Esophagus (tissue), 2 donors: Measurements from ENCODE around the gene CTH. TPM values are rescaled to one million over a fixed set of nuclear protein-coding genes. Genes with fewer than 3 reads are reported as not detected.

ENCODE experiments used
- H3K27ac ChIP-seq, 2 donors: one replicate each; pipeline ENCODE4 v1.5.1; 2013; ENCODE audit warnings: low read depth in 2 of 2, mild to moderate bottlenecking in 2 of 2, inconsistent platforms in 1 of 2, low read length in 1 of 2, moderate library complexity in 1 of 2
- H3K27me3 ChIP-seq, 2 donors: one replicate each; pipeline ENCODE4 v1.6.1; 2013; ENCODE audit warnings: low read length in 2 of 2, control low read depth in 1 of 2, mild to moderate bottlenecking in 1 of 2; ENCODE audit not compliant: insufficient read depth in 2 of 2, control insufficient read depth in 1 of 2
- H3K36me3 ChIP-seq, 2 donors: one replicate each; pipeline ENCODE4 v1.6.1; 2013; ENCODE audit warnings: low read length in 1 of 2; ENCODE audit not compliant: control insufficient read depth in 2 of 2, insufficient read depth in 2 of 2
- H3K4me1 ChIP-seq, 2 donors: one replicate each; pipeline ENCODE4 v1.6.1; 2013; ENCODE audit warnings: low read length in 1 of 2; ENCODE audit not compliant: control insufficient read depth in 2 of 2, insufficient read depth in 2 of 2
- H3K4me3 ChIP-seq, 2 donors: one replicate each; pipeline ENCODE4 v1.5.1; 2013; ENCODE audit warnings: low read length in 2 of 2, mild to moderate bottlenecking in 2 of 2, low read depth in 1 of 2, moderate library complexity in 1 of 2
- H3K9me3 ChIP-seq, 2 donors: one replicate each; pipeline ENCODE4 v1.6.1; 2013; ENCODE audit warnings: mild to moderate bottlenecking in 2 of 2, low read depth in 1 of 2, low read length in 1 of 2, moderate library complexity in 1 of 2; ENCODE audit not compliant: control insufficient read depth in 2 of 2, insufficient read depth in 1 of 2
- WGBS, 2 donors: extraction: QIAGEN DNeasy Blood & Tissue Kit; methylation state at CpG; one replicate each; pipeline ENCODE4 v1.1.7; 2013; 5-methylcytosine and 5-hydroxymethylcytosine counted together
- polyA plus RNA-seq, 2 donors: library from polyadenylated mRNA; stranded (reverse); fragments of 200-250 nt; gene quantifications; one replicate each; pipeline ENCODE4 v1.2.3, GENCODE V29; 2013
- donor health status: healthy with polysubstance abuse.
- donor health status: Bipolar disorder and iron deficiency.

The CTH gene
- polyA plus RNA-seq, 2 donors = 3.4 to 9.4 TPM

DNA sequence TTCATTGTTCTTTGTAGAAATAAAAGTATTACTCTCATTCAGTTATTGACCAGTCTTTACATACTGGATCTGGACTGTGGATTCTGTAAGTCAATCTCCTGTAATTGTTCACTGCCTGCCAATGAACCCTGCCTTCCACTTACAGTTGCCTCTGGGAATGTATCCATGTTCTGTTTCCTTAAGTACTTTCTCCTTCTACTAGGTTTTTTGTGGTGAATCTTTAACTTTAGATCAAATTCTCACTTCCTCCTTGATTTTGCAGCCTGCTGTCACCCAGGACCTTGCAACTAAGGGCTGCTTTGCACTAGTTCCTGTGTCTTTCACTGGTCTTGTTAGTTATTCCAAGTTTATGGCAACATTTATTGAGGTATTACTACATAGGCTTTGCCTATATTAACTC lies 28.4 kb upstream of the CTH start:
- H3K36me3 ChIP-seq = no peaks in the 10 kb centered on the region
- H3K27ac ChIP-seq = no peak overlapping the region
- H3K4me3 ChIP-seq = no peak overlapping the region
- H3K9me3 ChIP-seq = no peaks in the 10 kb centered on the region
- H3K27me3 ChIP-seq = no peaks in the 10 kb centered on the region
- no peaks in the 10 kb centered on the region for H3K4me1 ChIP-seq

DNA sequence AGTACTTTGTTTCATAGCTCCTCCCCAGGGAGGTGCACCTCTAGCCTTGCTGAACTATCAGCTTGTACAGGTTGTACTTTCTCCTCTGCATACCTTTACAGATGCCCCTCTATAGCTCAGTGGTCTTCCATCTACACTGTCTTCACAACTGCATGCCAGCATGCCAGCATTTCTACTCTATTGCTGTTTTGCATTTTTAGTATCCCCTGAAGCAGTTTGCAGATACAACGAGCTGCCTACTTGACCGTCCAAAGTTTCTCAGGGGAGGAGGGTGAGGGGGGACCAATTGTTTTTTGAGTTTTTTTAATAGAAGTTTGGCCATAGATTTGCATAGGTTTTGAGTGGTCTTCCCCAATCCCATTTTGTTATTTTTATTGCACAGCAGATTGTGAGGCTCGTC lies 27.6 kb upstream of the CTH start:
- 84 to 90% methylated on average over 3 of the region's 3 CpGs for WGBS, 2 donors
- no peak overlapping the region for H3K4me3 ChIP-seq
- no peaks in the 10 kb centered on the region for H3K4me1 ChIP-seq
- H3K27me3 ChIP-seq = no peaks in the 10 kb centered on the region
- no peaks in the 10 kb centered on the region for H3K9me3 ChIP-seq
- H3K36me3 ChIP-seq = no peaks in the 10 kb centered on the region
- no peak overlapping the region for H3K27ac ChIP-seq

DNA sequence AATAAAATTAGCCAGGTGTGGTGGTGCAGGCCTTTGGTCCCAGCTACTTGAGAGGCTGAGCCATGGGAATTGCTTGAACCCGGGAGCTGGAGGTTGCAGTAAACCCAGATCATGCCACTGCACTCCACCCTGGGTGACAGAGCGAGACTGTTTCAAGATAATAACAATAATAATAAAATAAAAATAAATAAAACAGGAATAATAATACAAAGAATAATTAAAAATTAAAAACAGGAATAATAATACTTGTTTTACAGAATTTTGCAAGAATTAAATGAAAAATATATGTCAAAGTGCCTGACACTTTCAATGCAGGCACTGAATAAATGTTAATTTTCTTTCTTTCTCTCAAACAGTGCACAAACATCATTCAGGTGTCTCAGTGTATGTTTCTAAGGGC lies 26.5 kb upstream of the CTH start:
- Histone ChIP-seq H3K27me3 (no peaks in the 10 kb centered on the region), H3K36me3 (no peaks in the 10 kb centered on the region), H3K4me1 (no peaks in the 10 kb centered on the region), H3K4me3 (no peak overlapping the region), H3K9me3 (no peaks in the 10 kb centered on the region), H3K27ac (no peak overlapping the region)
- WGBS, 2 donors = 96% methylated on average over 2 of the region's 2 CpGs

DNA sequence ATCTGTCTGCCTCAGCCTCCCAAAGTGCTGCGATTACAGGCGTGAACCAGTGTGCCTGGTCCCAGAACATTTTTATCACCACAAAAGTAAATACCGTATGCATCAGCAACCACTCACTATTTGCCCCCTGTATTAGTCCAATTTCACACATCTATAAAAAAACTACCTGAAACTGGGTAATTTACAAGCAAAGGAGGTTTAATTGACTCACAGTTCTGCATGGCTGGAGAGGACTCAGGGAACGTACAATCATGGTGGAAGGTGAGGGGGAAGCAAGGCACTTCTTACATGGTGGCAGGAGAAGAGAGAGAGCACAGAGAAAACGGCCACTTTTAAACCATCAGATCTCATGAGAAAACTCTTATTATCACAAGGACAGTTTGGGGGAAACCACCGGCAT lies 25.6 kb upstream of the CTH start:
- no peaks in the 10 kb centered on the region for H3K27me3 ChIP-seq
- no peaks in the 10 kb centered on the region for H3K36me3 ChIP-seq
- H3K4me3 ChIP-seq = no peak overlapping the region
- H3K4me1 ChIP-seq = no peaks in the 10 kb centered on the region
- H3K9me3 ChIP-seq = no peaks in the 10 kb centered on the region
- no peak overlapping the region for H3K27ac ChIP-seq
- 88 to 93% methylated on average over 6 of the region's 6 CpGs for WGBS, 2 donors

DNA sequence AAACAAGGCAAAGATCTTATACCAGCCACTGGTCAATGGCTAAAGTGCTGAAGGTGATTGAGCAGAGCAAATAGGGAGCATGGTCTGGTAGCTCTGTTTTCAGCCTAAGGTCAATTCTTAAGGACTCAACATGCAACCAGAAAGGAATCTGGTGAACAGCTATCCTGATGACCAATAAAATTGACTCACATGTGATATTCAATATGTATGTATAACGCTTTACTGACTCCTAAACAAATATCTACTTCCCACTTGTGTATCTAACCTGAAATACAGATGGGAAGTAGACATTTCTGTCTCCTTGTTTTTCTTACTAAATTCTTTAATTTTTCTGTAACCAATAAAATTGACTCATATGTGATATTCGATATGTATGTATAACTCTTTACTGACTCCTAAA lies 24.9 kb upstream of the CTH start:
- H3K27ac ChIP-seq = no peak overlapping the region
- WGBS, 2 donors = 92 to 93% methylated on average over 2 of the region's 2 CpGs
- H3K4me3 ChIP-seq = no peak overlapping the region
- H3K9me3 ChIP-seq = no peaks in the 10 kb centered on the region
- H3K4me1 ChIP-seq = no peaks in the 10 kb centered on the region
- H3K36me3 ChIP-seq = no peaks in the 10 kb centered on the region
- no peaks in the 10 kb centered on the region for H3K27me3 ChIP-seq

DNA sequence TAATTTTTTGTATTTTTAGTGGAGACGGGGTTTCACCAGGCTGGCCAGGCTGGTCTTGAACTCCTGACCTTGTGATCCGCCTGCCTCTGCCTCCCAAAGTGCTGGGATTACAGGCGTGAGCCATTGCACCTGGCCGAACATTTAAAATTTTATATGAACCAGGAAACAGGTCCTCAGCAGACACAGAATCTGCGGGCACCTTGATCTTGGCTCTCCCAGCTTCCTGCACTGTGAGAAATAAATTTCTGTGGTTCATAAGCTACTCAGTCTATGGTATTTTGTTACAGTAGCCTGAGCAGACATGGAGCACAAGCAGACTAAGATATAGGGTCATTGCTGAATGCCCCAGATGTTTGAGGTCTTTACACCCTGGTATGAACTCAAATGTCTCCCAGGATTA lies 23.6 kb upstream of the CTH start:
- Histone ChIP-seq H3K4me3 (no peak overlapping the region), H3K36me3 (no peaks in the 10 kb centered on the region), H3K27me3 (no peaks in the 10 kb centered on the region), H3K9me3 (no peaks in the 10 kb centered on the region), H3K4me1 (no peaks in the 10 kb centered on the region), H3K27ac (no peak overlapping the region)
- WGBS, 2 donors = 88 to 89% methylated on average over 5 of the region's 5 CpGs

DNA sequence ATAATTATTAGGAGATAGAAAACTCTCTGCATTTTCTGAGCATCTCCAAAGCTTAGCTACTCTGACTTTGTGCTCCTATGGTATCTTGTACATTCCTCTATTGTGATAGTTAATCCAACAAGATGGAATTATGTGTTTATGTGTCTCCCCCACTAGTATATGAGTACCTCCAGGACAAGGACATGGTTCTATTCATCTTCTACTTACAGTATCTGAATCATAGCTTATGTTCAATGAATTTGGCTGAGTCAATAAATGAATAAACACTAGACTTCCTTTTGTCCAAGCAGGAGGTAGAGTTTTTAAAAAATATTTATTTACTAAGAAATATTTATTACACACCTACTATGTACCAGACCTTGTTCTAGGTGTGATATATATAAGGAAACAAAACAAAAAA lies 18.4 kb upstream of the CTH start:
- no peaks in the 10 kb centered on the region for H3K4me1 ChIP-seq
- no peak overlapping the region for H3K4me3 ChIP-seq
- no peak overlapping the region for H3K27ac ChIP-seq
- H3K9me3 ChIP-seq = no peaks in the 10 kb centered on the region
- H3K36me3 ChIP-seq = no peaks in the 10 kb centered on the region
- H3K27me3 ChIP-seq = no peaks in the 10 kb centered on the region

DNA sequence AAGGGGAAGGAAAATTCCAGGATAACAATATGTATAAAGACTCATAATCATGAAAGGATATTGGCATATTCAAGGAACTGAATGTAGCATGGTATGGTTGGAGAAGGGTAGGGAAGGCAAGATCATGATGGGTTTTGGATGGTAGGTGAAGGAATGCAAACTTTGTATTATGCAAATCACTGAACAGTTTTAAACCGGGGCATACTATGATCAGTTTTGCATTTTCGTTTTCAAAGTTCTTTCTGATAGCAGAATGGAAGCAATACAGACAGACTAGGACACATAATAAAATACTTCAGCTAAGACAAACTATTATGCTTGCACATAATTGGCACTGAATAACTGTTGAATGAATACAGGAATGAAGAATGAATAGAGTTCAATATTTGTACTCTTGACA lies 14.5 kb upstream of the CTH start:
- 46 to 53% methylated on average over 2 of the region's 2 CpGs for WGBS, 2 donors

DNA sequence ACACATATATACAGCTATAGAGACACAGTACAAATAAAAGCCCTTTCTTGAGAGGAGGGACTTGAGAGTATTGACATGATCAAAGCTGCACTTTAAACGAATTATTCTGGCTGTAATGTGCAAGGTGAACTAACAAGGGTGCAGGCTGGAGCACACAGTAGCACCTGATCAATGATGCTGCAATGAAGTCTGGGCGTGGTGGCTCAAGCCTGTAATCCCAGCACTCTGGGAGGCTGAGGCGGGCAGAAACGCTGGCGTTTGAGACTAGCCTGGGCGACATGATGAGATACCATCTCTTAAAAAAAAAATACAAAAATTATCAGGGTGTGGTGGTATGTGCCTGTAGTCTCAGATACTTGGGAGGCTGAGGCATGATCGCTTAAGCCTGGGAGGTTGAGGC lies 14.1 kb upstream of the CTH start:
- no peaks in the 10 kb centered on the region for H3K36me3 ChIP-seq
- no peaks in the 10 kb centered on the region for H3K4me1 ChIP-seq
- H3K4me3 ChIP-seq = no peak overlapping the region
- H3K27me3 ChIP-seq = no peaks in the 10 kb centered on the region
- WGBS, 2 donors = 61 to 73% methylated on average over 7 of the region's 7 CpGs
- no peaks in the 10 kb centered on the region for H3K9me3 ChIP-seq
- H3K27ac ChIP-seq = no peak overlapping the region

More for the DNA sequence above, 14.5 kb upstream of the CTH start:
- no peaks in the 10 kb centered on the region for H3K9me3 ChIP-seq
- no peaks in the 10 kb centered on the region for H3K27me3 ChIP-seq
- H3K36me3 ChIP-seq = no peaks in the 10 kb centered on the region
- no peak overlapping the region for H3K27ac ChIP-seq
- H3K4me3 ChIP-seq = no peak overlapping the region
- H3K4me1 ChIP-seq = no peaks in the 10 kb centered on the region

DNA sequence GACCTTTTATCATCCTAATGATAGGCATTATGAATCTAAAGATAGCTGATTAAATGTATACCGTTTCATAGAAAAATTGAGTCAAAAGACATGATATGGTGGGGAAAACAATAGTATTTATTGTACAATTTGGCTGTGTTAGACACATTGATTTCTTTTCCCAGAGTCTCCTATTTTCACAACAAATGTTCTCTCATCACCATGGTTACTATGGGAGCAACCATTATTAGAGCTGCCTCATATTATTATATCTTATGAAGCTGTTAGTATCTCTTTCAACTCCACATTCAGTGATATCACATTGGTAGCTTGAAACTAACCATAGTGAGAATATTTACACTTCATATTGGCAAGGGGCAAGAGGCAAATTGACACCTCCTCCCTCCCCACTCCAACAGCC lies 10.7 kb upstream of the CTH start:
- H3K9me3 ChIP-seq = no peaks in the 10 kb centered on the region
- H3K4me3 ChIP-seq = no peak overlapping the region
- 81 to 84% methylated on average over 1 of the region's 1 CpG for WGBS, 2 donors
- H3K36me3 ChIP-seq = no peaks in the 10 kb centered on the region
- no peak overlapping the region for H3K27ac ChIP-seq
- H3K4me1 ChIP-seq = no peaks in the 10 kb centered on the region
- no peaks in the 10 kb centered on the region for H3K27me3 ChIP-seq
